COLO829 (cell line): ENCODE results near the gene IL1RAPL1.

Experiments
- DNase-seq: peaks from one replicate; pipeline ENCODE4 v3.0.0; 2012; ENCODE audit warnings: low spot score

The IL1RAPL1 gene

GRCh38 chrX:29903360-29903759, 1316.1 kb downstream of the IL1RAPL1 start:
- no peak for DNase-seq

- no peak for DNase-seq
Measured at GRCh38 chrX:29911673-29912072, 1324.4 kb downstream of the IL1RAPL1 start.

GRCh38 chrX:29913647-29914046, 1326.4 kb downstream of the IL1RAPL1 start:
- DNase-seq: no peak

GRCh38 chrX:29922607-29923006, 1335.4 kb downstream of the IL1RAPL1 start:
- DNase-seq: no peak

GRCh38 chrX:29926056-29926455, 1338.8 kb downstream of the IL1RAPL1 start:
- DNase-seq: no peak

- DNase-seq: no peak
Measured at GRCh38 chrX:29926659-29927058, 1339.4 kb downstream of the IL1RAPL1 start.

- DNase-seq: no peak
Measured at GRCh38 chrX:29935455-29935854, 1348.2 kb downstream of the IL1RAPL1 start.

GRCh38 chrX:29940750-29941149, 1353.5 kb downstream of the IL1RAPL1 start:
- DNase-seq: no peak

- peak; percentile 0 for DNase-seq
Measured at GRCh38 chrX:29941287-29941686, 1354.0 kb downstream of the IL1RAPL1 start.

GRCh38 chrX:29947225-29947624, 1360.0 kb downstream of the IL1RAPL1 start:
- no peak for DNase-seq

GRCh38 chrX:29948653-29949052, 1361.4 kb downstream of the IL1RAPL1 start:
- peak; percentile 0 for DNase-seq

GRCh38 chrX:29952016-29952415, 1364.8 kb downstream of the IL1RAPL1 start:
- no peak for DNase-seq

- DNase-seq: no peak
Measured at GRCh38 chrX:29962061-29962460, 1374.8 kb downstream of the IL1RAPL1 start.

- no peak for DNase-seq
Measured at GRCh38 chrX:29965634-29966033, 1378.4 kb downstream of the IL1RAPL1 start.

GRCh38 chrX:29992083-29992482, 1404.8 kb downstream of the IL1RAPL1 start:
- no peak for DNase-seq

GRCh38 chrX:30005813-30006212, 1418.6 kb downstream of the IL1RAPL1 start:
- no peak for DNase-seq
